Nephron progenitor cell (in vitro differentiated cells): ENCODE results near the gene TPSB2.
"Not testable (repeated sequence)": the region's sequence is repeated elsewhere in the genome, so short reads cannot be mapped to it uniquely, and the experiment has no call there.

Experiments used
- DNase-seq: peaks from one replicate; pipeline ENCODE4 v3.0.0; 2021
- H3K27ac Mint-ChIP-seq: 2 replicates; pipeline ENCODE4 v1.8.0; 2021; ENCODE audit warnings: mild to moderate bottlenecking, moderate library complexity, mixed read lengths
- H3K27me3 Mint-ChIP-seq: 2 replicates; pipeline ENCODE4 v1.8.0; 2021; ENCODE audit warnings: mild to moderate bottlenecking, low read depth, mixed read lengths; ENCODE audit not compliant: poor library complexity
- H3K36me3 Mint-ChIP-seq: 2 replicates; pipeline ENCODE4 v1.8.0; 2021; ENCODE audit warnings: low read depth, mixed read lengths
- H3K4me1 Mint-ChIP-seq: 2 replicates; pipeline ENCODE4 v1.8.0; 2021; ENCODE audit warnings: mixed read lengths
- H3K4me3 Mint-ChIP-seq: 2 replicates; pipeline ENCODE4 v1.8.0; 2021; ENCODE audit warnings: mild to moderate bottlenecking, moderate library complexity, mixed read lengths
- H3K9me3 Mint-ChIP-seq: 2 replicates; pipeline ENCODE4 v1.8.0; 2021; ENCODE audit warnings: mild to moderate bottlenecking, moderate library complexity, mixed read lengths
- TF ChIP-seq, protein P1 (sequence below): fragments of 200-600 bp; sonication (generic); IDR thresholded peaks from 2 replicates; pipeline ENCODE4 v1.5.0; 2021; ENCODE audit warnings: antibody characterized with exemption

TPSB2 gene

DNA sequence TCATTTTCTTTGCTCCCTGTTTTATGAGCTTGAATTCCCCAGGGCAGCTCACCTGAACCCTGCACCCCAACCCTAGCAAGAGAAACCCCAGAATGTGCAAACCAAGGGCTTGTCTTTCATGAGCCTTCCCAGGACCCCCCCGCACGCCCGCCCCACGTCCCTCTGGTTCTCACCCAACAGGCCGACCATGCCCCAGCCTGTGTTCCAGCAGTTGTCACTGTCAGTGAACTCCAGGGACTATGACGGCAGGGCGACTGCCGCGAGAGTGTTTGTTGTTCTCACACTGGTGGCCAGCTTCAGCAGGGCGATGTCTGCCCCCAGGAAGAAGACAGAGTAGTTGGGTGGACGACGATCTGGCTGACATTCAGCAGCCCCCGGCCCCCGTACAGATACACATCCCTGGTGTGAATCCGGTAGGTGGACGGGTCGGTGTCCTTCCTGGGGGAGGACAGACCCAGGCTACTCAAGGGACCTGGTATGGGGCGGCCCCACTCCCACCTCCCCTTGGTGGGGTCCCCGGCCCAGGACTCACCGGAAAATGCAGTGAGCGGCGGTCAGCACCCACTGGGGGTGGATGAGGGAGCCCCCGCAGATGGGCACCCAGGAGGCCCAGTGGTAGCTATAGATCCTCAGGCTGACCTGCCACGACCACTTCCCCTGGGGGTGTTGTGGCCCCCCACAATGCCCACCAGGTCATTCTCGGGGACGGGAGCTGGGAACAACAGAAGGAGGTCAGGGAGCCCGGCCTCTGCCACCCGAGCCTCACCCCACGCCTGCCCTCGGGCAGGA is 46.0 kb upstream of the TPSB2 start:
- DNase-seq, result no peak
- peaks cover 29% of the 10 kb centered on the region for H3K27me3 Mint-ChIP-seq
- no peaks in the 10 kb centered on the region for H3K36me3 Mint-ChIP-seq
- H3K27ac Mint-ChIP-seq, result peak overlapping the region; percentile 66
- TF ChIP-seq, protein P1, sequence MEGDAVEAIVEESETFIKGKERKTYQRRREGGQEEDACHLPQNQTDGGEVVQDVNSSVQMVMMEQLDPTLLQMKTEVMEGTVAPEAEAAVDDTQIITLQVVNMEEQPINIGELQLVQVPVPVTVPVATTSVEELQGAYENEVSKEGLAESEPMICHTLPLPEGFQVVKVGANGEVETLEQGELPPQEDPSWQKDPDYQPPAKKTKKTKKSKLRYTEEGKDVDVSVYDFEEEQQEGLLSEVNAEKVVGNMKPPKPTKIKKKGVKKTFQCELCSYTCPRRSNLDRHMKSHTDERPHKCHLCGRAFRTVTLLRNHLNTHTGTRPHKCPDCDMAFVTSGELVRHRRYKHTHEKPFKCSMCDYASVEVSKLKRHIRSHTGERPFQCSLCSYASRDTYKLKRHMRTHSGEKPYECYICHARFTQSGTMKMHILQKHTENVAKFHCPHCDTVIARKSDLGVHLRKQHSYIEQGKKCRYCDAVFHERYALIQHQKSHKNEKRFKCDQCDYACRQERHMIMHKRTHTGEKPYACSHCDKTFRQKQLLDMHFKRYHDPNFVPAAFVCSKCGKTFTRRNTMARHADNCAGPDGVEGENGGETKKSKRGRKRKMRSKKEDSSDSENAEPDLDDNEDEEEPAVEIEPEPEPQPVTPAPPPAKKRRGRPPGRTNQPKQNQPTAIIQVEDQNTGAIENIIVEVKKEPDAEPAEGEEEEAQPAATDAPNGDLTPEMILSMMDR, result no peak
- H3K9me3 Mint-ChIP-seq, result no peaks in the 10 kb centered on the region
- no peak overlapping the region for H3K4me3 Mint-ChIP-seq
- peaks cover 45% of the 10 kb centered on the region for H3K4me1 Mint-ChIP-seq

DNA sequence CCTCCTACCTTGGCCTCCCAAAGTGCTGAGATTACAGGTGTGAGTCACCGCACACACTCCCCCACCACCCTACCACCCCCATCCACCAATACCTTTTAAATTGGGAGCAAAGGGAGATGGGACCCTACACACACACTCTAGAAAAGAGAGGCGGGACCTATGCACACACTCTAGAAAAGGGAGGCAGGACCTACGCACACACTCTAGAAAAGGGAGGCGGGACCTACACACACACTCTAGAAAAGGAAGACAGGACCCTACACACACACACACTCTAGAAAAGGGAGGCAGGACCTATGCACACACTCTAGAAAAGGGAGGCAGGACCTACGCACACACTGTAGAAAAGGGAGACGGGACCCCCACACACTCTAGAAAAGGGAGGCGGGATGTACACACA is 44.8 kb upstream of the TPSB2 start:
- Mint-ChIP-seq H3K36me3 (no peaks in the 10 kb centered on the region), H3K9me3 (no peaks in the 10 kb centered on the region), H3K27me3 (peaks cover 41% of the 10 kb centered on the region), H3K4me3 (no peak overlapping the region), H3K4me1 (peaks cover 36% of the 10 kb centered on the region), H3K27ac (no peak overlapping the region)
- DNase-seq, result no peak
- TF ChIP-seq, protein P1, result no peak

DNA sequence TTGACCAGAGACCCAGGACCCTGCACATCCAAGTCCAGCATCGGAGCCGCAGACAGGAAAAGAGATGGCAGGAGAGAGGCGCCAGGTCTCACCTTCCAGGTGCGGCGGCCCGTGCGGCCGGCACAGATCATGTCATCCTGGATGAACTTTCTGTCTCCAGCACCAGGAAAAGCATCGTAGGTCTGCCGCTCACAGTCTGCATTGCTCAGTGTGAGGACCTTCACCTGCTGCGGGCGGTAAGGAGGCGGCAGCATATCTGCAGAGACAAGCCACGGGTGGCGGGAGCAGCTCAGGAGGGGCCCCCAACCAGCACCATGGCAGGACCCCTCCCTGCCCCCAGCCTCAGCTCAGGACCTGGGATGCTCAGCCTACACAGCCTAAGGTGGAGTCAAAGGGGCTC is 43.8 kb upstream of the TPSB2 start:
- DNase-seq, result no peak
- Mint-ChIP-seq H3K27me3 (peaks cover 48% of the 10 kb centered on the region), H3K36me3 (no peaks in the 10 kb centered on the region), H3K27ac (no peak overlapping the region), H3K4me1 (peaks cover 30% of the 10 kb centered on the region), H3K9me3 (no peaks in the 10 kb centered on the region), H3K4me3 (no peak overlapping the region)
- TF ChIP-seq, protein P1, result no peak

DNA sequence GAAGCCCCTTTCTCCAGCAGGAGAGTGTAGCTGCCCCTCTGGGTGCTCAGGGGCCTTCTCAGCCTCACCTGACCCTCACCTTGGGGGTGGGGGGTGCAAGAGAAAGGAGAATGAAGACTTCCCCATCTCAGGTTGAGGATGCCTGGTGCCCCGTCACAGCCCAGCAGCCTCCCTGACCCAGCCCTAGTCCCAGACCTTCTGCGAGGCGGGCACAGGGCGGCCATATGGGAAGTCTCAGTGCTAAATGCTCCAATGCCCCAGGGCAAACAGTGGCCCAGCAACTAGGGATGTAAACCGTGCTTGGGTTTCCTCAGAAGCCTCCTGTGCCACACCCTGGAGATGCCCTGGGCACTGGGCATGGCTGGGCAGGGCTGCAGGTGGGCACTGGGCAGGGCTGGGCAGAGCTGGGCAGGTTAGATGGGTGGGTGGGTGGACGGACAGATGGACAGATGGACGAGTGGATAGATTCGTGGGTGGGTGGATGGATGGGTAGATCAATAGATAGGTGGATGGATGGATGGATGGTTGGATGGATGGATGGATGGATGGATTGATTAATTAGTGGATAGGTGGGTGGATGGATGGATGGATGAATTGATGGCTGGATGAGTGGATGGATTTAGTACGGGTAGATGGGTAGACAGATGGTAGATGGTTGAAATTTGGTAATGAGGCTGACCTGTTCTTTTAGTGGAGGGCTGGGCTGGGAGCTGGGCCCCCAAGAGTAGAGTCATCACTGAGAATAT is 42.6 kb upstream of the TPSB2 start:
- Mint-ChIP-seq H3K9me3 (no peaks in the 10 kb centered on the region), H3K27me3 (peaks cover 49% of the 10 kb centered on the region), H3K27ac (peak overlapping the region; percentile 9), H3K36me3 (no peaks in the 10 kb centered on the region), H3K4me1 (peaks cover 19% of the 10 kb centered on the region), H3K4me3 (no peak overlapping the region)
- no peak for DNase-seq
- TF ChIP-seq, protein P1, result no peak

DNA sequence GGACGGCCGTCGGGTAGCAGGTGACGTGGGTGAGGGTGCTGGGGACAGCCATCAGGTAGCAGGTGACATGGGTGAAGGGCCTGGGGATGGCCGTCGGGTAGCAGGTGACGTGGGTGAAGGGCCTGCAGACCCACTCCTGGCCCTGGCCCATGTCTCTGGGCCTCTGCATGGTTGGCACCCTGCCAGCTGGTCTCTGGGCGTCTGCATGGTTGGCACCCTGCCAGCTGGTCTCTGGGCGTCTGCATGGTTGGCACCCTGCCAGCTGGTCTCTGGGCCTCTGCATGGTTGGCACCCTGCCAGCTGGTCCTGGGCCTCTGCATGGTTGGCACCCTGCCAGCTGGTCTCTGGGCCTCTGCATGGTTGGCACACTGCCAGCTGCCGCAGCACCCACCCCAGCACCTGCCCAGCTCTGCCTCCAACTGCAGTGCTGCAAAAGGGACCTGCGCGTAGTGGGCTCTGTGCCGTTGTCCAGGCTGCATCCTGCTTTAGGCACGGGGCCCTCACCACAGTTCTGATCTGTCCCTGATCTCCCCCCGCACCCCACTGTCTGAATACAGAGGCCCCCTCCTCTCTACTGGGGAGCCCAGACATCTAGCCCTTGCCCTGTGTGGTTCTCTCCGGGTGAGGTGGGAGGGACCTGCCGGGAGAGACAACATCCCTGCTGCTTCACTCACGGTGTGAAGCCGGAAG is 41.9 kb upstream of the TPSB2 start:
- H3K9me3 Mint-ChIP-seq, H3K27ac Mint-ChIP-seq, H3K4me3 Mint-ChIP-seq, DNase-seq, H3K36me3 Mint-ChIP-seq: not testable (repeated sequence)
- H3K4me1 Mint-ChIP-seq, result peaks cover 16% of the 10 kb centered on the region
- H3K27me3 Mint-ChIP-seq, result peaks cover 54% of the 10 kb centered on the region

DNA sequence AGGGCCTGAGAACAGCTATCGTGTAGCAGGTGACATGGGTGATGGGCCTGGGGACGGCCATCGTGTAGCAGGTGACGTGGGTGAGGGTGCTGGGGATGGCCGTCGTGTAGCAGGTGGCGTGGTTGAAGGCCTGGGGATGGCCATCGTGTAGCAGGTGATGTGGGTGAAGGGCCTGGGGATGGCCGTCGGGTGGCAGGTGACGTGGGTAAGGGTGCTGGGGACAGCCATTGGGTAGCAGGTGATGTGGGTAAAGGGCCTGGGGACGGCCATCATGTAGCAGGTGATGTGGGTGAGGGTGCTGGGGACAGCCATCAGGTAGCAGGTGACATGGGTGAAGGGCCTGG is 41.4 kb upstream of the TPSB2 start:
- Mint-ChIP-seq H3K27me3 (peaks cover 59% of the 10 kb centered on the region), H3K27ac (no peak overlapping the region), H3K9me3 (peaks cover 5% of the 10 kb centered on the region), H3K4me3 (no peak overlapping the region), H3K4me1 (peaks cover 16% of the 10 kb centered on the region), H3K36me3 (no peaks in the 10 kb centered on the region)
- TF ChIP-seq, protein P1, result no peak
- no peak for DNase-seq

DNA sequence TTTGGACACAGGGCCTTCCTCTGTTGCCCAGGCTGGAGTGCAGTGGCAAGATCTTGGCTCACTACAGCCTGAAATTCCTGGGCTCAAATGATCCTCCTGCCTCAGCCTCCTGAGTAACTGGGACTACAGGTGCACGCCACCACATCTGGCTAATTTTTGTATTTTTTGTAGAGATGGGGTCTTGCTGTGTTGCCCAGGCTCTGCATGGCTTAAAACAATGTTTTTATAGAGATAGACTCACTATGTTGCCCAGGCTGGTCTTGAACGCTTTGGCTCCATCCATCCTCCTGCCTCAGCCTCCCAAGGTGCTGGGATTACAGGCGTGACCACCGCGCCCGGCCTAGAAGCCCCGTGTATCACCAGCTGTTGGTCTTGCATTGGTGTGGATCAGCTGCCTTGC is 39.4 kb upstream of the TPSB2 start:
- H3K27ac Mint-ChIP-seq, H3K4me3 Mint-ChIP-seq, H3K36me3 Mint-ChIP-seq, H3K4me1 Mint-ChIP-seq, DNase-seq: not testable (repeated sequence)
- Mint-ChIP-seq H3K27me3 (peaks cover 55% of the 10 kb centered on the region), H3K9me3 (peaks cover 11% of the 10 kb centered on the region)
